GM12873 (cell line): ENCODE results near the gene OR6C65.

Experiments used
- CTCF ChIP-seq: IDR thresholded peaks from 2 replicates; pipeline ENCODE4 v1.5.1; 2012; ENCODE audit warnings: low read depth, mild to moderate bottlenecking, moderate library complexity, low read length, control low read depth; ENCODE audit not compliant: insufficient read depth; ENCODE audit errors: missing control alignments

The OR6C65 gene

GRCh38 chr12:55407866-55408265 lies 7.5 kb downstream of the OR6C65 start:
- TF ChIP-seq CTCF = no peak

GRCh38 chr12:55416961-55417360 lies 16.6 kb downstream of the OR6C65 start:
- no peak for TF ChIP-seq CTCF

GRCh38 chr12:55420307-55420962 lies 20.1 kb downstream of the OR6C65 start:
- no peak for TF ChIP-seq CTCF

GRCh38 chr12:55425954-55426353 lies 25.6 kb downstream of the OR6C65 start, which contains the start of gene OR6C76:
OR6C76 (plus strand) TSS chr12:55426254; CDS start chr12:55426254, 0 bp downstream.
- TF ChIP-seq CTCF = no peak

GRCh38 chr12:55428331-55429243 lies 28.3 kb downstream of the OR6C65 start:
- no peak for TF ChIP-seq CTCF

- no peak for TF ChIP-seq CTCF
Measured at GRCh38 chr12:55443776-55444175, 43.4 kb downstream of the OR6C65 start, which contains the start of gene OR6C2. OR6C2 (plus strand) TSS chr12:55444076; CDS start chr12:55452214, 8,138 bp downstream.

- TF ChIP-seq CTCF = no peak
Measured at GRCh38 chr12:55445357-55445756, 45.0 kb downstream of the OR6C65 start.
